Stromal cell of bone marrow (primary cell): Measurements from ENCODE around the gene ELAVL3.
"Not testable (repeated sequence)": the region's sequence is repeated elsewhere in the genome, so short reads cannot be mapped to it uniquely, and the experiment has no call there.

Experiments
- DNase-seq: peaks from one replicate; pipeline ENCODE4 v3.0.0-alpha.2; 2012; ENCODE audit warnings: low read depth

The ELAVL3 gene

GRCh38 chr19:11486661-11487503 is 6.0 kb upstream of the ELAVL3 start:
- DNase-seq, result no peak

GRCh38 chr19:11485245-11485837 is 4.5 kb upstream of the ELAVL3 start:
- no peak for DNase-seq

GRCh38 chr19:11483366-11484111 is 2.7 kb upstream of the ELAVL3 start:
- no peak for DNase-seq

GRCh38 chr19:11482384-11483050 is 1.7 kb upstream of the ELAVL3 start:
- peak; percentile 32 for DNase-seq

- DNase-seq, result peak; percentile 64
These were observed 913 bp upstream of the ELAVL3 start for GRCh38 chr19:11481534-11482383.

- no peak for DNase-seq
These were observed 740 bp downstream of the ELAVL3 start for GRCh38 chr19:11479898-11480714.

GRCh38 chr19:11479090-11479897 is 1.6 kb downstream of the ELAVL3 start:
- DNase-seq, result no peak

GRCh38 chr19:11478167-11479089 is 2.4 kb downstream of the ELAVL3 start:
- no peak for DNase-seq

- DNase-seq, result no peak
These were observed 5.0 kb downstream of the ELAVL3 start for GRCh38 chr19:11475861-11476260.

GRCh38 chr19:11475343-11475742 is 5.5 kb downstream of the ELAVL3 start:
- not testable (repeated sequence) for DNase-seq

GRCh38 chr19:11473725-11474124 is 7.1 kb downstream of the ELAVL3 start:
- no peak for DNase-seq

GRCh38 chr19:11468266-11468845 is 12.5 kb downstream of the ELAVL3 start:
- not testable (repeated sequence) for DNase-seq

- DNase-seq, result no peak
These were observed 15.2 kb downstream of the ELAVL3 start for GRCh38 chr19:11465600-11465999.

- DNase-seq, result no peak
These were observed 16.2 kb downstream of the ELAVL3 start for GRCh38 chr19:11464333-11465265.

- DNase-seq, result no peak
These were observed 17.5 kb downstream of the ELAVL3 start for GRCh38 chr19:11463391-11463790.

GRCh38 chr19:11461453-11461852 is 19.4 kb downstream of the ELAVL3 start:
- no peak for DNase-seq

GRCh38 chr19:11460207-11460606 is 20.6 kb downstream of the ELAVL3 start:
- DNase-seq, result no peak
